ENCODE data around the gene PAM16.

PAM16 gene

DNA sequence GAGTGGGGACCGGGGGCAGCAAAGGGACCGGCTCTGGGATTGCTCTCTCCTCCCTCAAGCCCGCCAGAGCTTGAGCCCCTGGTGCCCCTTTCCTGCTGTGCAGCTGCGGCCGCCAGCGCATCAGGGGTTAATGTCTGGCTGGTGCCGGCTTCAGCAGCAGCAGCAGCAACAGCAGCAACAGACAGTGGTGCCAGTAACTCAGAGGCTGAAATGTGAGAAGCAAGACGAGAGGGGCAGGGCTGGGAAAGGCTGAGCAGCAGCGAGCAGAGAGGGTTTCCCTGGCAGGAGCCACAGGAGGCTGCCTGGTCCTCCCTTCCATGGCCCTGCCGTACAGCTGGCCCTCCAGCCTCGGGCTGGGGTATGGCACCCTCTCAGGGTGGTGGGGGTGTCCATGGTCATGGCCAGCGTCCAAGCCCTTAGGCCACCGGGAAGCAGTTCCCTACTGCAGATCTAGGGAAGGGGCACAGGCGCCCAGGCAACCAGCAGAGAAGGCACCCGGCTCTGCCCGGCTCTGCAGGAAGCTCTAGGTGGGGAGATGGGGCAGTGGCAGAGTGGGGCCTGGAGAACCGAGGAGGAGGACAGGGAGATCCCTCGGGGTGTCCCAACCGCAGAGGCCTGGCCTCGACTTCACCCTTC, 57.2 kb downstream of the PAM16 start:
- Histone ChIP-seq H3K4me2 (ENCODE audit: low read length) (peak overlapping the region; percentile 54), H3K36me3 (ENCODE audit: control insufficient read depth, insufficient read depth, low read length) (no peaks in the 10 kb centered on the region), H2AFZ (peak overlapping the region; percentile 84), H3K4me3 (ENCODE audit: low read depth, low read length) (no peak overlapping the region), H3K27ac (peak overlapping the region; percentile 55), H3K79me2 (no peaks in the 10 kb centered on the region), H3K4me1 (peaks cover 16% of the 10 kb centered on the region), H3K9me3 (ENCODE audit: control insufficient read depth, low read length) (no peaks in the 10 kb centered on the region), H3K9ac (no peak overlapping the region), H3K27me3 (ENCODE audit: control insufficient read depth, insufficient read depth, low read length) (no peaks in the 10 kb centered on the region)
- TF ChIP-seq, protein P1, sequence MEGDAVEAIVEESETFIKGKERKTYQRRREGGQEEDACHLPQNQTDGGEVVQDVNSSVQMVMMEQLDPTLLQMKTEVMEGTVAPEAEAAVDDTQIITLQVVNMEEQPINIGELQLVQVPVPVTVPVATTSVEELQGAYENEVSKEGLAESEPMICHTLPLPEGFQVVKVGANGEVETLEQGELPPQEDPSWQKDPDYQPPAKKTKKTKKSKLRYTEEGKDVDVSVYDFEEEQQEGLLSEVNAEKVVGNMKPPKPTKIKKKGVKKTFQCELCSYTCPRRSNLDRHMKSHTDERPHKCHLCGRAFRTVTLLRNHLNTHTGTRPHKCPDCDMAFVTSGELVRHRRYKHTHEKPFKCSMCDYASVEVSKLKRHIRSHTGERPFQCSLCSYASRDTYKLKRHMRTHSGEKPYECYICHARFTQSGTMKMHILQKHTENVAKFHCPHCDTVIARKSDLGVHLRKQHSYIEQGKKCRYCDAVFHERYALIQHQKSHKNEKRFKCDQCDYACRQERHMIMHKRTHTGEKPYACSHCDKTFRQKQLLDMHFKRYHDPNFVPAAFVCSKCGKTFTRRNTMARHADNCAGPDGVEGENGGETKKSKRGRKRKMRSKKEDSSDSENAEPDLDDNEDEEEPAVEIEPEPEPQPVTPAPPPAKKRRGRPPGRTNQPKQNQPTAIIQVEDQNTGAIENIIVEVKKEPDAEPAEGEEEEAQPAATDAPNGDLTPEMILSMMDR (IDR thresholded peaks at IDR 0.05) = peak; percentile 6

DNA sequence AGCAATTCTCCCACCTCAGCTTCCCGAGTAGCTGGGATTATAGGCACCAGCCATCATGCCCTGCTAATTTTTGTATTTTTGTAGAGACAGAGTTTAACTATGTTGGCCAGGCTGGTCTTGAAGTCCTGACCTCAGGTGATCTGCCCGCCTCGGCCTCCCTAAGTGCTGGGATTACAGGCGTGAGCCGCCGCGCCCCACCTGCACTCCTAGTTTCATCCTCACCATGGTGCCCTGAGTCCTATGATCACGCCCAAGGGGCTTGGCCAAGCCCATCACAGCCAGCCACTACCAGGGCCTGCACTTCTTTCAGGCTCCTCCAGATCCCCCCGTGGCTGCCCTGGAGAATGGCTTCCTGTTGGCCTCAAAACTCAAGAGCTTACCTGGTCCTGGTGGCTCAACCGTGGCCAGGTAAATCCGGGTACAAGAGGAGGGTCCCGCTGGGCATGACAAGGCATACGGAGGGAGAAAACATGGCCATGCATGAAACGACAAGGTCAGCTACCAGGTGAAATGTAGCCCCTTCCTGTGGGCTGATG, 57.9 kb downstream of the PAM16 start:
- Histone ChIP-seq H3K9me3 (ENCODE audit: control insufficient read depth, low read length) (no peaks in the 10 kb centered on the region), H3K79me2 (peaks cover 1% of the 10 kb centered on the region), H2AFZ (peak overlapping the region; percentile 84), H3K4me3 (ENCODE audit: low read depth, low read length) (no peak overlapping the region), H3K4me1 (peaks cover 21% of the 10 kb centered on the region), H3K36me3 (ENCODE audit: control insufficient read depth, insufficient read depth, low read length) (no peaks in the 10 kb centered on the region), H3K4me2 (ENCODE audit: low read length) (no peak overlapping the region), H3K9ac (no peak overlapping the region), H3K27me3 (ENCODE audit: control insufficient read depth, insufficient read depth, low read length) (no peaks in the 10 kb centered on the region), H3K27ac (peak overlapping the region; percentile 55)
- TF ChIP-seq, protein P1 (IDR thresholded peaks at IDR 0.05) = no peak

DNA sequence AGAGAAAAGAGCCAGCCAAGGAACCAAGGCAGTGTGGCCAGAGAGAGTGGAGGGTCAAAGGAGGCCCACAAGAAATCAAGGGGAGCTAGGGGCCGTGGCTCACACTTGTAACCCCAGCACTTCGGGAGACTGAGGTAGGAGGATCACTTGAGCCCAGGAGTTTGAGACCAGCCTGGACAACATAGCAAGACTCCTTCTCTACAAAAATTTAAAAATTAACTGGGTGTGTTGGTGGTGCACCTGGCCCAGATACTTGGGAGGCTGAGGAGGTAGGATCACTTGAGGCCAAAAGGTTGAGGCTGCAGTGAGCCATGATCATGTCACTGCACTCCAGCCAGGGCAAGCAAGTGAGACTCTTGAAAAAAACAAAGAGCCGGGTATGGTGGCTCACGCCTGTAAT, 59.4 kb downstream of the PAM16 start:
- Histone ChIP-seq H3K4me2 (ENCODE audit: low read length) (no peak overlapping the region), H3K79me2 (peaks cover 2% of the 10 kb centered on the region), H2AFZ (no peak overlapping the region), H3K27me3 (ENCODE audit: control insufficient read depth, insufficient read depth, low read length) (no peaks in the 10 kb centered on the region), H3K9ac (no peak overlapping the region), H3K27ac (no peak overlapping the region), H3K4me1 (peaks cover 21% of the 10 kb centered on the region), H3K36me3 (ENCODE audit: control insufficient read depth, insufficient read depth, low read length) (no peaks in the 10 kb centered on the region), H3K9me3 (ENCODE audit: control insufficient read depth, low read length) (no peaks in the 10 kb centered on the region), H3K4me3 (ENCODE audit: low read depth, low read length) (no peak overlapping the region)
- TF ChIP-seq, protein P1 (IDR thresholded peaks at IDR 0.05) = no peak
